Mesodermal cell (in vitro differentiated cells): ENCODE measurements around the gene SLC1A4.

Experiments used
- H3K27ac ChIP-seq: 2 replicates; pipeline ENCODE4 v1.7.0; 2013; ENCODE audit warnings: mild to moderate bottlenecking, low read depth, low read length, moderate library complexity; ENCODE audit not compliant: severe bottlenecking
- H3K36me3 ChIP-seq: 2 replicates; pipeline ENCODE4 v1.7.1; 2013; ENCODE audit warnings: mild to moderate bottlenecking, low read length, moderate library complexity; ENCODE audit not compliant: control insufficient read depth, insufficient read depth
- H3K4me1 ChIP-seq: one replicate; pipeline ENCODE4 v1.7.1; 2013; ENCODE audit warnings: mild to moderate bottlenecking, low read length; ENCODE audit not compliant: insufficient read depth, control insufficient read depth, poor library complexity, severe bottlenecking
- H3K4me3 ChIP-seq: 2 replicates; pipeline ENCODE4 v1.7.0; 2013; ENCODE audit warnings: low read length, control low read depth, mild to moderate bottlenecking; ENCODE audit not compliant: insufficient read depth, poor library complexity, severe bottlenecking; ENCODE audit errors: extremely low read depth
- H3K9me3 ChIP-seq: 2 replicates; pipeline ENCODE4 v1.7.1; 2013; ENCODE audit warnings: mild to moderate bottlenecking, low read length, moderate library complexity; ENCODE audit not compliant: control insufficient read depth
- WGBS, 2 experiments: methylation state at CpG; one replicate each; pipeline ENCODE4 v1.1.5; 2013; ENCODE audit warnings: missing lambda C conversion rate in 2 of 2; ENCODE audit not compliant: insufficient coverage in 2 of 2; 5-methylcytosine and 5-hydroxymethylcytosine counted together

The SLC1A4 gene

DNA sequence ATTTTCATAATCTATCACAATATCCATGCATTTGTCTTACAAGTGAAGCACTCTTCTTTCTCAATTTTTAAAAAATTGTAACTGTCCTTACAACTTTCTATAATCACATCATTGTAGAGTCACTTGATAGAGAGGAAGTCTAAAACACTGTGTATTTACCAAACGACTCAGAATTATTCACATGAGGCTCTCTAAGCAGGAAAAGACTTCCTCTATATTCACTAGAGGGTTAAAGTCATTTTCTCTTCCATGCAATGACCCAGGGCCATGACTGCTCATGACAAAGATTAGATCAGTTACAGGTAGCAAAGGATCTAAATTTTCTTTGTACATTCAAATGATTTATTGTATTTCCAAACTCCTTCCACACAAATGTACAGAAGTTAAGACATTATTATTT is 9.0 kb upstream of the SLC1A4 start:
- Histone ChIP-seq H3K4me1 (peaks cover 6% of the 10 kb centered on the region), H3K27ac (no peak overlapping the region), H3K4me3 (no peak overlapping the region), H3K36me3 (no peaks in the 10 kb centered on the region), H3K9me3 (no peaks in the 10 kb centered on the region)
- no CpG with 5 or more reads among the region's 1 CpG for whole genome bisulfite sequencing, 2 experiments

DNA sequence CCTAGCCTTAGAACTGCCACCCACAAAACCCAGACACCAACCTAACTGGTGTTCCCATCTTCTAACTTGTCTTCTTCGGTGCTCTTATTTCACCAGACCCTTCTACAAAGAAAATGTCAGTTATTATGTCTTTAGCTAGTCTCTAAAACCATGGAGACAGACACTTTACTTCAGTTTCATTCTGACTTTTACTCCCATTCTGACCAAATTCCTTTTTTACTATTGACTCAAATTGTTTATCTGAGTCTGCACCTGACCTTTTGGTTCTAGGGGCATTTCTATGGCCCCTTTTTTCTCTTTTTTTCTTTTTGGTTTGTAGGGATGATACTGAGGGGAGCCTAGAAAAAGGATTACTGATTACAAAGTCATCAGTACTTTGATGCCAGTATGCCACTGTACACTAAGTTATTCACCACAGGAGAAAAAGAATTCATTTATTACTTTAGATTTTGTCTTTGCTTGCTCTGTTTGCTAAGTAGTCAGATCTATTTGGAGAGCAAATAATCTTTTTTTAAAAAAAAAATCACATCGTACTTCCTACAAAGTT is 6.8 kb upstream of the SLC1A4 start:
- no peak overlapping the region for H3K27ac ChIP-seq
- no peak overlapping the region for H3K4me3 ChIP-seq
- H3K36me3 ChIP-seq: no peaks in the 10 kb centered on the region
- 80% methylated on average over 1 of the region's 2 CpGs; no CpG with 5 or more reads in 1 of the 2 experiments for WGBS, 2 experiments
- H3K9me3 ChIP-seq: no peaks in the 10 kb centered on the region
- H3K4me1 ChIP-seq: peaks cover 4% of the 10 kb centered on the region

DNA sequence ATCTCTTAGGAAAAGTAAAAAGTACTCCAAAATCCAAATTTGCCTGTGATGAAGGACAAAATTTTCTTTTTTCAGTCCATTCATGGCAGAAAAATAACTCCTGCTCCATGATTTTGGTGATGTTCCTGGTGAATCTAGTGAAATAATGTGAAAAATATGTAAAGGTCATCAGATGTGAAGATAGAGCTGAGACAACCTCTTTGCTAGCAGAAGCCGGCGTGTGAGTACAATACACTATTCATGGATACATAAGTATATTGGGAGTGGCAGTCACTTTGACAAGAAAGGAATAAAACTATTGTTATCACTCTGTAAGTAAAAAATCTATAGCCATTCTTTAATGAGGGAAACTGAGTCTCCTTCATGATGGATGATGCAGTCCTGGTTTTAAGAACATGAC is 6.3 kb upstream of the SLC1A4 start:
- H3K36me3 ChIP-seq: no peaks in the 10 kb centered on the region
- H3K4me3 ChIP-seq: no peak overlapping the region
- no peaks in the 10 kb centered on the region for H3K9me3 ChIP-seq
- H3K4me1 ChIP-seq: peaks cover 7% of the 10 kb centered on the region
- no peak overlapping the region for H3K27ac ChIP-seq
- WGBS, 2 experiments: 100% methylated on average over 2 of the region's 2 CpGs; no CpG with 5 or more reads in 1 of the 2 experiments

DNA sequence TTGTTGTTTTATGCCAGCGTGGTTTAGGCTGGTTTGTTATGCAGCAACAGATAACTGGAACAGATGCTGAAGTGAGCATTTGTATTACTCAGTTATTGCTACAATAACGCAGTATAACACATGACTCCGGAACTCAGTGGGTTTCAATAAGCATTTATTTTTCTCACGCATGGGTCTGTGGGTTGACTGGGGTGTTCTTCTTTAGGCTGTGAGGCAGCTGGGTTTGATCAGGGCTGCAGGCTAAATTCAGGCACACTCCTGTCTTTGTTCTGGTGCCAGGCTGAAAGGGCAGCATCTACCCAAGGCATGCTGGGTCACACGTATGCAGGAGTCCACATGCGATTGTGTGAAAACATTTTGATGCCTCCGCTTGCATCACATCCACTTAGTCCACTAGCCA is 3.8 kb upstream of the SLC1A4 start:
- Histone ChIP-seq H3K27ac (no peak overlapping the region), H3K9me3 (no peaks in the 10 kb centered on the region), H3K4me3 (no peak overlapping the region), H3K4me1 (peaks cover 7% of the 10 kb centered on the region), H3K36me3 (no peaks in the 10 kb centered on the region)
- WGBS, 2 experiments: 94 to 96% methylated on average over 4 to 7 of the region's 7 CpGs

DNA sequence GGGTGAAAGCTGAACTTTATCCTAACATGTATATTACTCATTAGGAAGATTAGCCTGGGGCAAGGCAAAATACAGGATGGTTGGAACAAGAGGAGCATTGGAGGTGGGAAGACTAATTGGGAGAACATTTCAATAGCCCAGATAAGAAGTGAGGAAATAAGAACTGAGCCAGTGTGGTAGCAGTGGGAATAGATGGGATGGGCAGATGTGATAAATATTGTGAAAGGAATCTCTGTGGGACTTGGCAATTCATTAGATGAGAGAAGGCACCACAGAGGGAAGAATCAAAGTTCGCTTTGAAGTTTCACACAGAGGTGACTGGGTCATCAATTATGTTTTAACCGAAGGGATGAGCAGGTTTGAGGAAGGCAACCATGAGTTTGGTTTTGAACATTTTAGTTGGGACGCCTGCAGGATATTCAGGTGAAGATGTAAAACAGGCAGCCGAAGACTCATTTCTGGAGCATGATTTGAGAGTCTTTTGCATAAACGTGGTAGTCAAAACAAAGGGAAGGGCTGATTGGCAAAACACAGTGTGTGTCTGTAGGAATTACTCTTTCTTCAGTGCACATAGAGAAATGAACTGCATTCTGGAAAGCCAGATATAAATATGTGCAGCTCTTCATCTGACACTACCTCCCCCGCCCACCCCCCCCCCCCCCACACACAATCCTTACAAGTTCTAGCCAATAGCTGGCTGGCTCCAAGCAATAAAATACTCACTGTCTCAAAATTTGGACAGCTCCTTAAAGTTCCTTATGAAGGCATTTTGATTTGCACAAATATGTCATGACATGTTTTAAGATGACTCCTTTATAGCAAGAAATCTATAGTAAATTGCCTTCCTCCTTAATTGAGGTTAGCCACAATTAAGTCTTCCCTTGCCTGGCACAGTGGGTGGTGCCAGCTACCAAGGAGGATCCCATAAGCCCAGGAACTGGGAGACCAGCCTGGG is 1.9 kb upstream of the SLC1A4 start:
- Histone ChIP-seq H3K4me1 (peaks cover 7% of the 10 kb centered on the region), H3K4me3 (peak overlapping the region; percentile 68), H3K36me3 (peaks cover 2% of the 10 kb centered on the region), H3K27ac (no peak overlapping the region), H3K9me3 (no peaks in the 10 kb centered on the region)
- 81 to 88% methylated on average over 5 of the region's 6 CpGs for WGBS, 2 experiments

DNA sequence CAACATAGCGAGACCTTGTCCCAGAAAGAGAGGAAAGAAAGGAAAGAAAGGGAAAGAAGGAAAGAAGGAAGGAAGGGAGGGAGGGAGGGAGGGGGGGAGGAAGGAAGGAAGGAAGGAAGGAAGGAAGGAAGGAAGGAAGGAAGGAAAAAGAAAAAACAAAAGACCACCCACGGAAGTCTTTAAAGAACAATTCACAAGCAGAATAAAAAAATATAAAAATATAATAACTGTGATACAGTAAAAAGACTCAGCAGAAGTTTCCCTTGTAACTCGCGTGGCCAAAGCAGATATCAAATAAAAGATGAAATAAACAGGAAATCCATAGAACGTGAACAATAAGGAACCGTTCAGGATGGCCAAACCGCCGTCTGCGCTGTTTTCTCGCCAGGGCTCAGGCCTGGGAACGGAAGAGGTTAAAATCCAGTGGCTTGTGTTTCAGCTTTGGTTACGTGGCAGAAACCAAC is 1.2 kb upstream of the SLC1A4 start:
- H3K4me3 ChIP-seq: peak overlapping the region; percentile 68
- H3K36me3 ChIP-seq: peaks cover 3% of the 10 kb centered on the region
- no peaks in the 10 kb centered on the region for H3K9me3 ChIP-seq
- H3K4me1 ChIP-seq: peaks cover 7% of the 10 kb centered on the region
- peak overlapping the region; percentile 98 for H3K27ac ChIP-seq
- WGBS, 2 experiments: 5 to 7% methylated on average over 7 to 10 of the region's 12 CpGs

DNA sequence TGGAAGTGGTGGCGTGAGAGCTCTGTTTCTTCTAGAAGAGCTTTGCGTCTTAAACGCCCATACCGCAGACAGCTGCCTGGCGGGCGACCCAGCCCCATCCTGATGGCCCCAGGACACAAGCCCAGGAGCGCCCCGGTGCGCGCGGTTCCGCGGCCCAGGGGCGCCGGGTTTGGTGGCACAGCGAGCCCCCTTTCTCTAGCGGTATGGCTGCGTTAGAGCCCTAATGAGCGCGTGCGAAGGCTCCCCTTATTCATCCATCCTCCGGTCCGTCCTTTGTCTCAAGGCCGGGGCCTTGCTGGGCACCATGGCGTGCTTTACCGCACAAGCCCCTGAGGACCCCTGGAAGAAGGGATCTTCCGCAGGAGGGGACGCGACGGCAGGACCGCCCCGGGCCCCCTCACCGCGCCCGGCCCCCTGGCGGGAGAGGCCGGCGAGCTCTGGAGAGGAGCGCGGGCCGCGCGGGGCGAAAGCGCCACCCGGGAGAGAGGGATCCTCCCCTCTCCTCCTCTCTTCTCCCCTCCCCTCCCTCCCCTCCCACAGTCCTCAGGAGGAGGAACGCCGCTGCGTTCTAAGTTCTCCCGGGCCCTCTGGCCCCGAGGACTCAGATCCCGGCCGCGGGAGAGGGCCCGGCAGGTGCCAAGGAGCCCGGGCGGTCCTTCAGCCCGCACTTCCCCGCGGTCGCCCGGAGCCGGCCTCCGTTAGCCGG is 626 bp upstream of the SLC1A4 start:
- H3K27ac ChIP-seq: peak overlapping the region; percentile 98
- H3K4me1 ChIP-seq: peaks cover 7% of the 10 kb centered on the region
- peaks cover 3% of the 10 kb centered on the region for H3K36me3 ChIP-seq
- no peaks in the 10 kb centered on the region for H3K9me3 ChIP-seq
- 0 to 1% methylated on average over 32 to 48 of the region's 65 CpGs for WGBS, 2 experiments
- peak overlapping the region; percentile 68 for H3K4me3 ChIP-seq

DNA sequence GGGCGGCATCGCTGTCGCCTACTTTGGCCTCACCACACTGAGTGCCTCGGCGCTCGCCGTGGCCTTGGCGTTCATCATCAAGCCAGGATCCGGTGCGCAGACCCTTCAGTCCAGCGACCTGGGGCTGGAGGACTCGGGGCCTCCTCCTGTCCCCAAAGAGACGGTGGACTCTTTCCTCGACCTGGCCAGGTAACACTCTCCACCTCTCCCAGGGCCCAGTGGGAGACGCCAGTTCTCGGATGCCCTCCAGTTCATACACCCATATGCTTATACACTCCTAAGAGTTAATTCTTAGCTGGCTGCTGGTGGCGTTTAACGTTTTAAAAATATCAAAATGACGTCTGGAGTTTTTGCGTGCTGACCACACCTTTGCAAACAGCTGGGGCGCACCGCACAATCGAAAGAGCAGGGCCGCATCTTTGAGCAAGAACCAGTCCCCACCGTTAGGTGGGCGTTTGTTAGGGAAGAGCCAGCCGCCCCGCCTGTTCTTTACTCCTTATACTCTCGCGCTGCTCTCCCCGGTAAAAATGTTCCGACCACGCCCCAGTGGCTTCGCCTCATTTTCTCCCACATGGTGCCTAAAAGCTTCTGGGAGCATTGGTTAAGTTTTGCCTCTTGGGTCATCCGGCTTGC is 899 bp downstream of the SLC1A4 start:
- Histone ChIP-seq H3K9me3 (no peaks in the 10 kb centered on the region), H3K27ac (no peak overlapping the region), H3K36me3 (peaks cover 3% of the 10 kb centered on the region), H3K4me1 (peaks cover 7% of the 10 kb centered on the region), H3K4me3 (peak overlapping the region; percentile 68)
- WGBS, 2 experiments: 24 to 32% methylated on average over 31 to 35 of the region's 35 CpGs

DNA sequence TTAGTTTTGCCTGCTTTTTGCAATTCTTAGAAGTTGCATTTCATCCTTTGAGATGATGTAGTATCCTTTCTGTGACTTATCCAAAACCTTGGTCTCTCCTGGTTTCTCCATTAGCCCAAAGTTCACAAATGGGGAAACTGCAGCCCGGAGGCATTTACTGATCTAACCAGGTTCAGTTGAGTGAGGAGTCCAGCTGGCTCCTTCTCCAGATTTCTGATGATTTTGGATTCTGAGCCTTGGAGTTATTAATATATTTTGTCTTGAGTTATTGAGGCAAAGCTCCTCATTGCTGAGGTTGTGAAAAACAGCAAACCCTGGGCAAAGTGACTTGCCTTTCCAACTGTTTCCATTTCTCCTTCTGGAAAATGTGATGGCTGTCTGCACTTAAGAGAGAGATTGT is 1.7 kb downstream of the SLC1A4 start:
- 100% methylated on average over 1 of the region's 1 CpG for WGBS, 2 experiments
- no peaks in the 10 kb centered on the region for H3K9me3 ChIP-seq
- peaks cover 7% of the 10 kb centered on the region for H3K4me1 ChIP-seq
- H3K27ac ChIP-seq: no peak overlapping the region
- peak overlapping the region; percentile 68 for H3K4me3 ChIP-seq
- H3K36me3 ChIP-seq: peaks cover 3% of the 10 kb centered on the region

DNA sequence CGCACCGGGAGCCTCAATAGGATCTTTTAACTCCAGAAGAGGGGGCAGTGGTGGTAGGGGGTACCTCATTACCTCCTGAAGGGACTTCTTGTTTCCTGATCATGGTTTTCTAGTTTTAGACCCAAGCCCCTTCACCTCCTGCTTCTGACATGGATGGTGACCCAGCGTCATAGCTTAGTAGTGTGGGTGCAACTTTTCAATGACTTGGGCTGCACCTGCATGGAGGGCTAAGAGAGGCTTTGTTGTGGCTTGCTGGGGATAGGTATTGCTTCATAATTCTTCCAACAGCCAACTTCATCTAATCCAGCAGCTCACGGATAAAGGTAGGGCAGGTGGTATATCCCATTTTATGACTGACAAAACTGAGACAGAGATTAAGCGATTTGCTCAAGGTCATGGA is 3.0 kb downstream of the SLC1A4 start:
- WGBS, 2 experiments: 75% methylated on average over 2 of the region's 5 CpGs; no CpG with 5 or more reads in 1 of the 2 experiments

More for the DNA sequence above, 3.0 kb downstream of the SLC1A4 start:
- Histone ChIP-seq H3K4me3 (no peak overlapping the region), H3K4me1 (peaks cover 3% of the 10 kb centered on the region), H3K36me3 (peaks cover 3% of the 10 kb centered on the region), H3K27ac (no peak overlapping the region), H3K9me3 (no peaks in the 10 kb centered on the region)
